SK-N-SH treated with all-trans-retinoic acid at 6 μM for 48 hours (cell line): Measurements from ENCODE around the gene PROZ.

Source experiments
- ATAC-seq: fragments of 200-7000 bp; cut with Tn5 transposase; 3 replicates; pipeline ENCODE4 v1.9.1; 2020; ENCODE audit warnings: mild to moderate bottlenecking, moderate library complexity
- ARNTL ChIP-seq: fragments of 450-650 bp; formaldehyde crosslinking; IDR thresholded peaks from 2 replicates; pipeline ENCODE4 v1.5.0; 2020; ENCODE audit warnings: low read depth, mild to moderate bottlenecking, moderate library complexity, borderline replicate concordance
- BACH2 ChIP-seq: fragments of 250-450 bp; sonication (Bioruptor Pico); IDR thresholded peaks from 2 replicates; pipeline ENCODE4 v1.9.0; 2021; ENCODE audit warnings: mild to moderate bottlenecking, borderline replicate concordance
- CSDC2 ChIP-seq: fragments of 250-450 bp; sonication (Bioruptor Pico); IDR thresholded peaks from 2 replicates; pipeline ENCODE4 v1.5.0; 2020; ENCODE audit warnings: mild to moderate bottlenecking, moderate library complexity
- CSRNP3 ChIP-seq: fragments of 250-450 bp; sonication (Bioruptor Pico); IDR thresholded peaks from 2 replicates; pipeline ENCODE4 v1.5.1; 2021; ENCODE audit warnings: mild to moderate bottlenecking, moderate library complexity
- ESRRG ChIP-seq: fragments of 250-450 bp; sonication (Bioruptor Pico); IDR thresholded peaks from 2 replicates; pipeline ENCODE4 v1.6.1; 2021; ENCODE audit warnings: mild to moderate bottlenecking
- GLIS3 ChIP-seq: fragments of 250-450 bp; sonication (Bioruptor Pico); IDR thresholded peaks from 2 replicates; pipeline ENCODE4 v1.5.0; 2020; ENCODE audit warnings: mild to moderate bottlenecking, moderate library complexity
- ISL1 ChIP-seq: fragments of 250-450 bp; sonication (Bioruptor Pico); IDR thresholded peaks from 2 replicates; pipeline ENCODE4 v2.1.2; 2022; ENCODE audit warnings: mild to moderate bottlenecking, moderate library complexity
- OSR1 ChIP-seq: fragments of 250-450 bp; sonication (Bioruptor Pico); IDR thresholded peaks from 2 replicates; pipeline ENCODE4 v1.8.0; 2022; ENCODE audit warnings: moderate library complexity, mild to moderate bottlenecking, inconsistent platforms
- POU6F1 ChIP-seq: fragments of 250-450 bp; sonication (Bioruptor Pico); IDR thresholded peaks from 2 replicates; pipeline ENCODE4 v1.8.0; 2021; ENCODE audit warnings: low read depth, mild to moderate bottlenecking, moderate library complexity, borderline replicate concordance
- PPARA ChIP-seq: fragments of 250-450 bp; sonication (Bioruptor Pico); IDR thresholded peaks from 2 replicates; pipeline ENCODE4 v1.5.0; 2020; ENCODE audit warnings: mild to moderate bottlenecking, borderline replicate concordance
- RARB ChIP-seq: fragments of 250-450 bp; sonication (Bioruptor Pico); IDR thresholded peaks from 2 replicates; pipeline ENCODE4 v1.8.0; 2021; ENCODE audit warnings: mild to moderate bottlenecking, moderate library complexity
- SNAI2 ChIP-seq: fragments of 250-450 bp; sonication (Bioruptor Pico); IDR thresholded peaks from 2 replicates; pipeline ENCODE4 v1.5.0; 2020; ENCODE audit warnings: mild to moderate bottlenecking, moderate library complexity
- TCF4 ChIP-seq: fragments of 250-450 bp; sonication (Bioruptor Pico); IDR thresholded peaks from 2 replicates; pipeline ENCODE4 v1.8.0; 2021; ENCODE audit warnings: mild to moderate bottlenecking, moderate library complexity, borderline replicate concordance
- TOX ChIP-seq: fragments of 250-450 bp; sonication (Bioruptor Pico); IDR thresholded peaks from 2 replicates; pipeline ENCODE4 v1.8.0; 2021; ENCODE audit warnings: mild to moderate bottlenecking, moderate library complexity, borderline replicate concordance
- TSHZ2 ChIP-seq: fragments of 250-450 bp; sonication (Bioruptor Pico); IDR thresholded peaks from 2 replicates; pipeline ENCODE4 v1.5.0; 2020; ENCODE audit warnings: mild to moderate bottlenecking, moderate library complexity
- ZC3H10 ChIP-seq: fragments of 250-450 bp; sonication (Bioruptor Pico); IDR thresholded peaks from 2 replicates; pipeline ENCODE4 v1.5.1; 2021; ENCODE audit warnings: mild to moderate bottlenecking, moderate library complexity
- ZFP3 ChIP-seq: fragments of 250-450 bp; sonication (Bioruptor Pico); IDR thresholded peaks from 2 replicates; pipeline ENCODE4 v1.5.0; 2020; ENCODE audit warnings: mild to moderate bottlenecking, moderate library complexity
- ZNF565 ChIP-seq: fragments of 450-650 bp; formaldehyde crosslinking; conservative IDR thresholded peaks from 2 replicates; pipeline ENCODE4 v1.5.0; 2020; ENCODE audit warnings: low read depth, mild to moderate bottlenecking, moderate library complexity
- ZNF70 ChIP-seq: fragments of 450-650 bp; formaldehyde crosslinking; IDR thresholded peaks from 2 replicates; pipeline ENCODE4 v1.5.0; 2020; ENCODE audit warnings: mild to moderate bottlenecking, moderate library complexity
- ZNF8 ChIP-seq: fragments of 450-650 bp; formaldehyde crosslinking; IDR thresholded peaks from 2 replicates; pipeline ENCODE4 v1.5.0; 2020; ENCODE audit warnings: mild to moderate bottlenecking, moderate library complexity
- TF ChIP-seq, protein P1 (sequence below): fragments of 250-450 bp; sonication (Bioruptor Pico); IDR thresholded peaks from 2 replicates; pipeline ENCODE4 v1.8.0; 2020; ENCODE audit warnings: mild to moderate bottlenecking, moderate library complexity, borderline replicate concordance
- TF ChIP-seq, protein P2 (sequence below): fragments of 250-450 bp; sonication (Bioruptor Pico); IDR thresholded peaks from 2 replicates; pipeline ENCODE4 v1.5.1; 2020; ENCODE audit warnings: low read depth, mild to moderate bottlenecking, moderate library complexity

Gene PROZ

DNA sequence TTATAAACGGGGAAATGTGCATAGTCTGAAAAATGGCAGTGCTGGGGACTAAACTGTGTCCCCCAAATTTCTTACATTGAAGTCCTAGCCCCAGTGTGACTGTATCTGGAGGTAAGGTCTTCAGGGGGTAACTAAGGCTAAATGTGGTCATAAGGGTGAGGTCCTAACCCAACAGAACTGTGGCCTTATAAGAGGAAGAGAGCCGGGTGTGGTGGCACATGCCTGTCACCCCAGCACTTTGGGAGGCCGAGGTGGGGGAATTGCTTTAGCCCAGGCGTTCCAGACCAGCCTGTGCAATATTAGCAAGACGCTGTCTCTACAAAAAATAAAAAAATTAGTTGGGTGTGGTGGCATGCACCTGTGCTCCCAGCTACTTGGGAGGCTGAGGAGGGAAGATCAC, 17.8 kb downstream of the PROZ start:
- ATAC-seq = no peak
- no peak for TF ChIP-seq BACH2 (CRISPR knock-in tag)
- TF ChIP-seq ISL1 (CRISPR knock-in tag) = no peak
- TF ChIP-seq OSR1 (CRISPR knock-in tag) = no peak
- no peak for TF ChIP-seq SNAI2
- TF ChIP-seq TOX = no peak
- TF ChIP-seq PPARA (CRISPR knock-in tag) = no peak
- TF ChIP-seq ARNTL (CRISPR knock-in tag) = no peak
- TF ChIP-seq ESRRG (CRISPR knock-in tag) = no peak
- TF ChIP-seq, all 23 proteins: peak for 0

GRCh38 chr13:113176822-113177221, 18.4 kb downstream of the PROZ start:
- ATAC-seq = no peak
- TF ChIP-seq OSR1 (CRISPR knock-in tag) (no peak), RARB (CRISPR knock-in tag) (no peak), POU6F1 (CRISPR knock-in tag) (no peak), ZNF70 (CRISPR knock-in tag) (no peak), ESRRG (CRISPR knock-in tag) (no peak), ARNTL (CRISPR knock-in tag) (no peak), ZNF8 (CRISPR knock-in tag) (no peak), CSDC2 (CRISPR knock-in tag) (no peak), BACH2 (CRISPR knock-in tag) (no peak), TCF4 (CRISPR knock-in tag) (no peak), TOX (no peak), ZC3H10 (CRISPR knock-in tag) (no peak), TSHZ2 (CRISPR knock-in tag) (no peak)
- TF ChIP-seq, protein P1, sequence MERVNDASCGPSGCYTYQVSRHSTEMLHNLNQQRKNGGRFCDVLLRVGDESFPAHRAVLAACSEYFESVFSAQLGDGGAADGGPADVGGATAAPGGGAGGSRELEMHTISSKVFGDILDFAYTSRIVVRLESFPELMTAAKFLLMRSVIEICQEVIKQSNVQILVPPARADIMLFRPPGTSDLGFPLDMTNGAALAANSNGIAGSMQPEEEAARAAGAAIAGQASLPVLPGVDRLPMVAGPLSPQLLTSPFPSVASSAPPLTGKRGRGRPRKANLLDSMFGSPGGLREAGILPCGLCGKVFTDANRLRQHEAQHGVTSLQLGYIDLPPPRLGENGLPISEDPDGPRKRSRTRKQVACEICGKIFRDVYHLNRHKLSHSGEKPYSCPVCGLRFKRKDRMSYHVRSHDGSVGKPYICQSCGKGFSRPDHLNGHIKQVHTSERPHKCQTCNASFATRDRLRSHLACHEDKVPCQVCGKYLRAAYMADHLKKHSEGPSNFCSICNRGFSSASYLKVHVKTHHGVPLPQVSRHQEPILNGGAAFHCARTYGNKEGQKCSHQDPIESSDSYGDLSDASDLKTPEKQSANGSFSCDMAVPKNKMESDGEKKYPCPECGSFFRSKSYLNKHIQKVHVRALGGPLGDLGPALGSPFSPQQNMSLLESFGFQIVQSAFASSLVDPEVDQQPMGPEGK (CRISPR knock-in tag) = no peak
- TF ChIP-seq, protein P2, sequence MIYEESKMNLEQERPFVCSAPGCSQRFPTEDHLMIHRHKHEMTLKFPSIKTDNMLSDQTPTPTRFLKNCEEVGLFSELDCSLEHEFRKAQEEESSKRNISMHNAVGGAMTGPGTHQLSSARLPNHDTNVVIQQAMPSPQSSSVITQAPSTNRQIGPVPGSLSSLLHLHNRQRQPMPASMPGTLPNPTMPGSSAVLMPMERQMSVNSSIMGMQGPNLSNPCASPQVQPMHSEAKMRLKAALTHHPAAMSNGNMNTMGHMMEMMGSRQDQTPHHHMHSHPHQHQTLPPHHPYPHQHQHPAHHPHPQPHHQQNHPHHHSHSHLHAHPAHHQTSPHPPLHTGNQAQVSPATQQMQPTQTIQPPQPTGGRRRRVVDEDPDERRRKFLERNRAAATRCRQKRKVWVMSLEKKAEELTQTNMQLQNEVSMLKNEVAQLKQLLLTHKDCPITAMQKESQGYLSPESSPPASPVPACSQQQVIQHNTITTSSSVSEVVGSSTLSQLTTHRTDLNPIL (CRISPR knock-in tag) = no peak

GRCh38 chr13:113178070-113178895, 19.8 kb downstream of the PROZ start:
- ATAC-seq = peak; percentile 89
- TF ChIP-seq POU6F1 (CRISPR knock-in tag) (no peak), CSDC2 (CRISPR knock-in tag) (peak; percentile 80; the same call in 1 of the 2 replicates), ZNF565 (no peak), CSRNP3 (CRISPR knock-in tag) (peak; percentile 68; the same call in 1 of the 2 replicates), ZFP3 (CRISPR knock-in tag) (peak; percentile 83), TOX (no peak; the same call in 1 of the 2 replicates), ISL1 (CRISPR knock-in tag) (peak; percentile 85; the same call in 1 of the 2 replicates), ESRRG (CRISPR knock-in tag) (peak; percentile 73; the same call in 1 of the 2 replicates), GLIS3 (no peak), TSHZ2 (CRISPR knock-in tag) (peak; percentile 23; the same call in 1 of the 2 replicates)
